OCI-LY1 (cell line): Measurements from ENCODE around the gene UPK1B.

Experiments
- H2AFZ ChIP-seq: fragments of 200-600 bp; sonication (generic), shearing (Covaris generic); 2 replicates; pipeline ENCODE4 v1.6.0; 2014; ENCODE audit warnings: antibody characterized with exemption, mild to moderate bottlenecking, low read length
- H3F3A ChIP-seq: fragments of 200-600 bp; sonication (generic), shearing (Covaris generic); 2 replicates; pipeline ENCODE4 v1.6.0; 2014; ENCODE audit warnings: mild to moderate bottlenecking, antibody characterized with exemption, low read length, moderate library complexity; ENCODE audit not compliant: insufficient read depth
- H3K27ac ChIP-seq: fragments of 200-600 bp; sonication (generic); 2 replicates; pipeline ENCODE4 v1.5.1; 2014; ENCODE audit warnings: low read length, mixed run types, mild to moderate bottlenecking, low read depth; ENCODE audit not compliant: poor library complexity, severe bottlenecking
- H3K27me3 ChIP-seq: fragments of 200-600 bp; sonication (generic); 2 replicates; pipeline ENCODE4 v1.6.0; 2014; ENCODE audit warnings: antibody characterized with exemption, mild to moderate bottlenecking, low read length, moderate library complexity; ENCODE audit not compliant: insufficient read depth
- H3K36me3 ChIP-seq: fragments of 200-600 bp; sonication (generic); 2 replicates; pipeline ENCODE4 v1.6.1; 2014; ENCODE audit warnings: mild to moderate bottlenecking, antibody characterized with exemption, low read length, moderate library complexity, mixed read lengths; ENCODE audit not compliant: insufficient read depth
- H3K4me1 ChIP-seq: fragments of 200-600 bp; sonication (generic); 2 replicates; pipeline ENCODE4 v1.5.1; 2014; ENCODE audit warnings: mild to moderate bottlenecking, low read length, moderate library complexity; ENCODE audit not compliant: insufficient read depth, severe bottlenecking
- H3K4me2 ChIP-seq: fragments of 200-600 bp; sonication (generic), shearing (Covaris generic); 2 replicates; pipeline ENCODE4 v1.6.1; 2014; ENCODE audit warnings: low read length
- H3K4me3 ChIP-seq: fragments of 200-600 bp; sonication (generic); 2 replicates; pipeline ENCODE4 v1.5.1; 2014; ENCODE audit warnings: low read length, low read depth, mild to moderate bottlenecking, mixed read lengths; ENCODE audit not compliant: poor library complexity, severe bottlenecking
- H3K79me2 ChIP-seq: fragments of 200-600 bp; shearing (Covaris generic); 2 replicates; pipeline ENCODE4 v1.6.1; 2016; ENCODE audit warnings: mixed run types, low read length, mixed read lengths; ENCODE audit not compliant: insufficient read depth
- H3K9ac ChIP-seq: fragments of 200-600 bp; sonication (generic), shearing (Covaris generic); 2 replicates; pipeline ENCODE4 v1.6.1; 2014; ENCODE audit warnings: mild to moderate bottlenecking, low read length, mixed read lengths
- H3K9me2 ChIP-seq: fragments of 200-600 bp; sonication (generic), shearing (Covaris generic); 2 replicates; pipeline ENCODE4 v1.6.1; 2014; ENCODE audit warnings: low read depth, mild to moderate bottlenecking, low read length, mixed read lengths
- H3K9me3 ChIP-seq: fragments of 200-600 bp; shearing (Covaris generic); 2 replicates; pipeline ENCODE4 v1.6.1; 2014; ENCODE audit warnings: low read length, mixed read lengths
- H4K20me1 ChIP-seq: fragments of 200-600 bp; sonication (generic), shearing (Covaris generic); 2 replicates; pipeline ENCODE4 v1.6.0; 2016; ENCODE audit warnings: mild to moderate bottlenecking, low read length; ENCODE audit not compliant: insufficient read depth
- CTCF ChIP-seq: fragments of 200-600 bp; sonication (generic), shearing (Covaris generic); IDR thresholded peaks from 2 replicates; pipeline ENCODE4 v1.5.1; 2017; ENCODE audit warnings: mild to moderate bottlenecking, antibody characterized with exemption, low read length, moderate library complexity, mixed read lengths
- EZH2 ChIP-seq: fragments of 200-600 bp; sonication (generic), shearing (Covaris generic); IDR thresholded peaks from 2 replicates; pipeline ENCODE4 v1.8.0; 2017; ENCODE audit warnings: borderline replicate concordance, mixed run types, mild to moderate bottlenecking, antibody characterized with exemption, low read length, moderate library complexity, mixed read lengths

The UPK1B gene

GRCh38 chr3:119243712-119244111, 70.3 kb downstream of the UPK1B start:
- no peaks in the 10 kb centered on the region; the same call in 1 of the 2 replicates for H3K27me3 ChIP-seq
- no peaks in the 10 kb centered on the region; the same call in 1 of the 2 replicates for H3K36me3 ChIP-seq
- H3K9me2 ChIP-seq: no peaks in the 10 kb centered on the region
- peaks cover 17% of the 10 kb centered on the region for H3K4me1 ChIP-seq
- no peak for TF ChIP-seq CTCF
- TF ChIP-seq EZH2: no peak
- H2AFZ ChIP-seq: no peak overlapping the region
- no peak overlapping the region for H3K4me2 ChIP-seq
- H3K27ac ChIP-seq: no peak overlapping the region
- no peaks in the 10 kb centered on the region for H3K9me3 ChIP-seq
- no peaks in the 10 kb centered on the region for H3F3A ChIP-seq
- H4K20me1 ChIP-seq: no peaks in the 10 kb centered on the region
- no peak overlapping the region for H3K4me3 ChIP-seq
- H3K79me2 ChIP-seq: peaks cover 11% of the 10 kb centered on the region
- H3K9ac ChIP-seq: no peak overlapping the region

- Histone ChIP-seq H3K9me2 (no peaks in the 10 kb centered on the region), H3K79me2 (no peaks in the 10 kb centered on the region), H3K27ac (no peak overlapping the region), H3K4me3 (no peak overlapping the region), H3K27me3 (no peaks in the 10 kb centered on the region; the same call in 1 of the 2 replicates), H3K9me3 (no peaks in the 10 kb centered on the region), H4K20me1 (no peaks in the 10 kb centered on the region), H3K4me1 (peaks cover 7% of the 10 kb centered on the region), H2AFZ (no peak overlapping the region), H3K36me3 (no peaks in the 10 kb centered on the region; the same call in 1 of the 2 replicates), H3F3A (no peaks in the 10 kb centered on the region), H3K4me2 (no peak overlapping the region), H3K9ac (no peak overlapping the region)
- TF ChIP-seq EZH2 (no peak), CTCF (no peak)
These were observed 72.4 kb downstream of the UPK1B start for GRCh38 chr3:119245778-119246177.
